ENCODE measurements around the gene SSTR3. TPM values are rescaled to one million over a fixed set of nuclear protein-coding genes. Genes with fewer than 3 reads are reported as not detected.
A peak's percentile ranks its signal among the peaks of the same experiment; 100 is the strongest.

The SSTR3 gene
- total RNA-seq, 1 donor from 2014 or later = not detected

DNA sequence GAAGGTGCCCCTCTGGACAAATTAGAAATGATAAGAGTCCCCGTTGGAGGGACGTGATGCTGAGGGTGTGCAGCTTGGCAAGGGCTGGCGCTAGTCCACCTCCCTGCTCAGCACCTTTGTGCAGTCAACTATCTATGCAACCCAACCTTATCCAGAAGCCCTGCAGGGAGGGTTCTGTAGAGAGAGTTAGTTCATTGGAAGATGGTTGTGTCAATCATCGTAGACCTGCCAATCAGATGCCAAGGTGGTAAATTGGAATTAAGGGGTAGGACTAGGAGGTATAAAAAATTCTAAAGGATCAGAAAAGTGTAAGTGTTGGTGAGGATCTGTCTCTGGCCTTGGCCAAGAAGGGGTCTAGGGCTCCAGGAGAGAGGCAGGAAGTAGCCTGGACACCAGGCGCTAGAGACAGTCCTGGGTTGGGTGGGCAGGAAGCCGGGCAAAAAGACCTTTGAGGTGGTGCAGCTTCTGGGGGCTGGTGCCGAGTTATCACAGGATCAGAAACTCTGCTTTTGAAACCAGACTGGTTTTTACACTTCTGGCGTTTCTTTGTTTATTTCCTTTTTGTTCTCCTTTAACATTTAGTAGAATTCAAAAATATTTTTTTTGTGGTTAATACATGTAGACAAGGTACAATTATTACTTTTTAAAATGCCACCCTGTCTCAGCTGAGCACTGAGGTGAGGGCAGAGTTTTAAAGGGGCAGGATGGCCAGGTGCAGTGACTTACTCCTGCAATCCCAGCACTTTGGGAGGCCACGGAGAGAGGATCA lies 25.9 kb downstream of the SSTR3 start:
- intact Hi-C loops (cut with DNase I) = no loop called here
- DNase-seq (ENCODE audit: low spot score) = no peak

GRCh38 chr22:37185646-37186227 lies 26.5 kb downstream of the SSTR3 start:
- no peak for DNase-seq (ENCODE audit: low spot score)
- intact Hi-C loops (cut with DNase I) = no loop called here

DNA sequence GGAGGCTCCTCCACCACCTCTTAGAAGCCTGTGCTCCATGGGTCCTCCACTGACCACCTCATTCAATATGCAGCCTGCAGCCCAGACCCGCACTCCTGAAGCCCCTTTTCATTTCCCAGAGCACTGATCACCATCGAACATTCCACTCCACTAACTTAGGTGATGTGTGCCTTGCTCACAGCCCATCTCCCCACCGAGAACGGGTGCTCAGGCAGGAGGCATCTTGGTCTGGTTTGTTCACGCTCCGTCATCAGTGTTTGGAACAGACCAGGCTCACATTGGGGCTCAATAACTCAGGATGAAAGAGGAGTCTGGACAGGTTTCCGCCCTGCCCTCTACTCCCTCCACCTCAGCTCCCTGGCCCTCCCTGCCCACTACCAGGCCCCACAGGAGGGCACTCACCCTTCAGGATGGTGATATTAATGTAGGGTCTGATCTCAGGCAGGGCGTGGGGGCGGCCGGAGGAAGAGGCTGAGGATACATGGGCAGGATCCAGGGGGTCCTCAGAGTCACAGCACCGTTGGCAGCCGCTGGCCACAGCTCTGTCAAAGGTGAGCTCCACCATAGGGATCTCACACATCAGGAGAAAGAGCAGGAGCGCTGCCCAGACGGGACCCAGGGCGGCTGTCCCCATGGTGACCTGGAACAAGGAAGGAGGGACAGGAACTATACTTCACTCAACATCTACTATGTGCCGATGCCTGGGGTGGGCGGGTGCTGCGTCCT lies 27.3 kb downstream of the SSTR3 start:
- intact Hi-C loops (cut with DNase I) = no loop called here
- no peak for DNase-seq (ENCODE audit: low spot score)

GRCh38 chr22:37184380-37184755 lies 27.9 kb downstream of the SSTR3 start:
- DNase-seq (ENCODE audit: low spot score) = no peak
- intact Hi-C loops (cut with DNase I) = no loop called here

GRCh38 chr22:37183432-37184379 lies 28.6 kb downstream of the SSTR3 start:
- DNase-seq (ENCODE audit: low spot score) = no peak
- intact Hi-C loops (cut with DNase I) = no loop called here

DNA sequence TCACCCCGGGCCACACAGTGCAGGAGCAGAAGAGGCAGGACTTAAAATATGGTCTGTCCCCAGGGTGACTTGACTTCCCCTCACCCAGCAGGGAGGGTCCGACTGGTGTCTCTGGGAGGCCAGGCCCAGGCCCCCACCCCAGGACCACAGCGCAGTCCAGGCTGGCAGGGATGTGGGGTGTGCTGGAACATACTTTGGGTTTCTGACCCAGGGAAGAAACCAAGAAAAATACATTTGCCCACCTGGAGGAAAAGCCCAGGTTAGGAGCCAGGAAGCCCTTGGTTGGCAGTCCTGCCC lies 29.4 kb downstream of the SSTR3 start:
- DNase-seq (ENCODE audit: low spot score) = no peak
- intact Hi-C loops (cut with DNase I) = no loop called here

GRCh38 chr22:37182101-37182948 lies 30.0 kb downstream of the SSTR3 start:
- intact Hi-C loops (cut with DNase I) = no loop called here
- no peak for DNase-seq (ENCODE audit: low spot score)

GRCh38 chr22:37181681-37182080 lies 30.6 kb downstream of the SSTR3 start:
- no peak for DNase-seq (ENCODE audit: low spot score)
- intact Hi-C loops (cut with DNase I) = no loop called here

GRCh38 chr22:37180531-37181231 lies 31.6 kb downstream of the SSTR3 start:
- no peak for DNase-seq (ENCODE audit: low spot score)
- intact Hi-C loops (cut with DNase I) = no loop called here

GRCh38 chr22:37179622-37180420 lies 32.5 kb downstream of the SSTR3 start:
- intact Hi-C loops (cut with DNase I) = no loop called here
- no peak for DNase-seq (ENCODE audit: low spot score)

DNA sequence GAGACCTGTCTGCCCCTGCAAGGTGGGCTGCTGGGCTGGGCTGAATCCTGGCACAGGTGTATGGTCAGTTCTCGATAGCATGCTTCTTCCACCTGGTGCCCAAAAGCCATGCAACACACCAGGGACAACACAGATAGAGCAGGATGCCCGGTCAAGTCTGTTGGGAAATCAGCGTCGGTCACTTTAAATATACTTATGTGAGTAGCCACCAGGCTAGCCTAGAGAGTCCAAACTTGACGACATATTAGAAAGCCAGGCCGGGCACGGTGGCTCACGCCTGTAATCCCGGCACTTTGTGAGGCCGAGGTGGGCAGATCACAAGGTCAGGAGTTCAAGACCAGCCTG lies 33.2 kb downstream of the SSTR3 start:
- intact Hi-C loops (cut with DNase I) = no loop called here

DNA sequence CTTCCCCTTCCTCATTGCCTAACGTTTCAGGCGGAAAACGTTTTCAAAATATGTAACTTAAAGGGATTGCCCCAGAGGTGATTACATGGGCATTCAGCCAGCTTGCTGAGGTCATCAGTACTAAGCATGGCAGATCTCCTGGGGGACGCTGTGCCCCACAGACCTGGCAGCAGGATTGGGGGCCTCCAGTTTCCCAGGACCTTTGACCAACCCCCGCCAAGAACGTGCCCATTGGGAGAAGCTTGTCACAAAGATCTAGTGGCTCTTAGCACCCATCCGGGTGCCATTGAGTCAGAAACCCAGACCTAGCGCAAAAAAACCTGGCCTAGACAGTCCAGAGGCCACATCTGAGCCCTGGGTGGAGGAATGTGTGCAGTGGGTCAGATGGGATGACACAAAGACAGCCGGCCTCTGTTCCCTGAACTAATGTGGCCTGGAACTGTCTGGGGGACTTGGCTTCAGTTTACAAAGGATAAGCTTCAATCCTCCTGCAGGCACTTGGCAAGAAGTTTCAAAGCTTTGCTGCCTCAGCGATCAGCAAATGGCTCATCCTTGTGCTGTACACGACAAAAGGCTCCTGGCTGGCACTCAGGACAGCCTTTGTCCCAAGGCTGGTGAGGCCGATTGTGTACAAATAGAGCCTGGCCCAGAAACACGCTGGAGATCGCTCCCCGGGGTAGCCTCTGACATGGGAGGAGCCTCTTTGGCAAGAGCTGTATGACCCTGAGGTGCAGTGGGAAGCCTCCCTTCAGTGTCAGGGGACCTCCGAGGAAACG lies 33.7 kb downstream of the SSTR3 start:
- intact Hi-C loops (cut with DNase I) = no loop called here
- DNase-seq (ENCODE audit: low spot score) = no peak

More for the DNA sequence above, 33.2 kb downstream of the SSTR3 start:
- DNase-seq (ENCODE audit: low spot score) = no peak

DNA sequence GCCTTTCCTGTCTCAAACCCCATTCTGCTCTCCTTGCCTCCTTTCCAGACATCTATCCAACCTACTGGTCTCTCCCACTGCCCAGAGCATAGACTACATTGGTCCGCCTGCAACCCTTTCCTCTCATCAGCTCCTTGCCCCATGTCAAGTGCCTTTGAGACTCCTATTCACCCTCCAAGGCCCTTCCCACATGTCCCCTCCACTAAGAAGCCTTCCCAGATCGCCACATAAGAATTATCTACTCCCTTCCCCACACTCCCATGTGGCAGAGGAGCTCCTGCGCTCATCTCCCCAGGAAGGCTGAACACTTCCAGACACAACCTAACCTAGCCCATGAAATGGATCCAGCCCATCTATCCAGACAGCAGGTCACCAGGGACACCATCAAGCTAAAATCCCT lies 34.5 kb downstream of the SSTR3 start:
- intact Hi-C loops (cut with DNase I) = no loop called here
- no peak for DNase-seq (ENCODE audit: low spot score)

DNA sequence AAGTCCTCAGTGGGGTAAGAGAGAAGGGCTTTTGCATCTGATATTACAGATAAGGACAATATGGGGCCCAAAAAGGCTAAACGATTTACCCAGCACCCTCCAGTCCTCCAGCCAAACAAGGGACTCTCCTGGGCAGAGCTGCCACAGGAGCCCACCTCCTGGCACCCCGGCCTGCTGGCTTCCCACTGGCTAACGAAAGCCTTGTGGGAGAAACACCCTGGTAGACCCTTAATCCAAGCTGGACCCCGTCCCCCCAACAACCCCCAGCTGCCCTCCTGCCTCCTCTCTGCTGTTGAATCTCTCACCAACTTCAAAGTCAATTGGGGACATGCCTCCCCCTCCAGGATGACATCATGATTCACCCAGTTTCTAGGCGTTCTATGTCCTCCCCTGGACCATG lies 35.1 kb downstream of the SSTR3 start:
- intact Hi-C loops (cut with DNase I) = no loop called here
- DNase-seq (ENCODE audit: low spot score) = no peak

DNA sequence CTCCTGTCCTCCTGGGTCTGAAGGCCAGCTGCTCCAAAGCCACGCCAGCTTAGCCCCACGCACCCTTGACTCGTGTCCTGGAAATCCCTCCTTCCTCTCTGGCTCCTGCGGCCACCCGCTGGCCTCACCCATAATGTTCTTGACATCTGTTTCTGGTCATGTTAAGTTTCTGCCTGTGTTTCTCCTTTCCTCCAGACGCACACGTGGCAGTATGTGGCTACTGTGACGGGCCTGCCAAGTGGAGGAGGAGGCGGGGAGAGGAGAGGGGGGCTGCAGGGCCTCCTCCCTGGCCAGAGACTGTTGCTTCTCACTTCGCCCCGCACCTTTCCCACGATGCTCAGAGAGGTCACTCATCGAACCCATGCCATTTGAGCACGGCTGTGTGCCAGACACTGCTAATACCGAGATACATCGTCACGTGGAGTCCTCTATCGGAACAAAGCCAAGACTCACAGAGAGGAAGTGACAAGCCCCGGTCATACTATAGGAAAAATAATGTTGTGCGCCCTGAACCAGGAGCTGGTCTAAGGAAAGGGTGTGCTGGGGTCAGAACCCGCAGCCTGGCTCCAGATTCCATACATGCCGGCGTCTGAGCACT lies 35.7 kb downstream of the SSTR3 start:
- intact Hi-C loops (cut with DNase I) = no loop called here
- peak; percentile 85 for DNase-seq (ENCODE audit: low spot score)

- intact Hi-C loops (cut with DNase I) = no loop called here
- peak; percentile 50 for DNase-seq (ENCODE audit: low spot score)
Observed at GRCh38 chr22:37175414-37176281, 36.6 kb downstream of the SSTR3 start.

Measured in cardiac septum (tissue), 1 donor.